Astrocyte of the spinal cord (primary cell): ENCODE measurements around the gene SIAH1.
"Not testable (repeated sequence)": the region's sequence is repeated elsewhere in the genome, so short reads cannot be mapped to it uniquely, and the experiment has no call there.

Source experiments
- DNase-seq: peaks from one replicate; pipeline ENCODE4 v3.0.0; 2011; ENCODE audit warnings: low read depth, low spot score
- H3K4me3 ChIP-seq: 2 replicates; pipeline ENCODE4 v1.5.1; 2011; ENCODE audit warnings: low read depth, mild to moderate bottlenecking, low read length, moderate library complexity
- in situ Hi-C: cut with HindIII; loops from 2 replicates; pipeline ENCODE4 v1.10.0; 2017; ENCODE audit warnings: low sequenced_read_pairs
- TF ChIP-seq, protein P1 (sequence below): IDR thresholded peaks from 2 replicates; pipeline ENCODE4 v1.5.1; 2012; ENCODE audit warnings: low read depth, mild to moderate bottlenecking, low read length, inconsistent platforms

The SIAH1 gene

DNA sequence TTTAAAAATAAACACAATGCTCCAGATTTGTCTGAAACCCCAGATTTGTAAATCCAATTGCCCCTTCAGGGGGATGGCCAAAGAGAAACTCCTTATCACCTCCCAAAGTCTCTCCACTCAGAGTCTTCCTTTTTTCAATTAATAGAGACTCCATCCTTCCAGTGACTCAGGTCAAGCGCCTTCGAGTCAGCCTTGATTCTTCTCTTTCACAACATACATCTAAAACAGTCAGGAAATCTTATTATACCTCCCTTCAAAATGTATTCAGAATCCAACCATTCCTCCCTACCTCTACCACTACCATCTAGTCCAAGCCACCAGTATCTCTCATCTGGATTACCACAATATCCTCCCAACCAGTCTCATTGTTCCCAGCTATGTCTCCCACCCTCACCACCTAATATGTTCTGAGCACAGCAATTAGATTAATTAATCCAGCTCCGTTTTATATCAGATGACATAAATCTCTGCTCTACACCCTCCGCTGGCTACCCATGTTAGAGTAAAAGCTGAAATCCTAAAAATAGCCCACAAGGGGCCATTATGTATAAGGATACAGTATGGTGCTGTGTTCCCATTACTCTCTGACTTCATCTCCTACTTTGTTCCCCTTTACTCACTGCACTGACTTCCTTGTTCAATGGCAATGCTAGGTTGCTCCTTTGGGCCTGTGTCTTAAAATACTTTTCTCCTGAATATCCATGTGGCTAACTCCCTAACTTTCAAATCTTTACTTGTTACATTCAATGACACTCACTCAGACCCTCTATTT lies 11.8 kb downstream of the SIAH1 start:
- in situ Hi-C loops: no loop called here
- no peak overlapping the region for H3K4me3 ChIP-seq
- no peak for DNase-seq
- TF ChIP-seq, protein P1, sequence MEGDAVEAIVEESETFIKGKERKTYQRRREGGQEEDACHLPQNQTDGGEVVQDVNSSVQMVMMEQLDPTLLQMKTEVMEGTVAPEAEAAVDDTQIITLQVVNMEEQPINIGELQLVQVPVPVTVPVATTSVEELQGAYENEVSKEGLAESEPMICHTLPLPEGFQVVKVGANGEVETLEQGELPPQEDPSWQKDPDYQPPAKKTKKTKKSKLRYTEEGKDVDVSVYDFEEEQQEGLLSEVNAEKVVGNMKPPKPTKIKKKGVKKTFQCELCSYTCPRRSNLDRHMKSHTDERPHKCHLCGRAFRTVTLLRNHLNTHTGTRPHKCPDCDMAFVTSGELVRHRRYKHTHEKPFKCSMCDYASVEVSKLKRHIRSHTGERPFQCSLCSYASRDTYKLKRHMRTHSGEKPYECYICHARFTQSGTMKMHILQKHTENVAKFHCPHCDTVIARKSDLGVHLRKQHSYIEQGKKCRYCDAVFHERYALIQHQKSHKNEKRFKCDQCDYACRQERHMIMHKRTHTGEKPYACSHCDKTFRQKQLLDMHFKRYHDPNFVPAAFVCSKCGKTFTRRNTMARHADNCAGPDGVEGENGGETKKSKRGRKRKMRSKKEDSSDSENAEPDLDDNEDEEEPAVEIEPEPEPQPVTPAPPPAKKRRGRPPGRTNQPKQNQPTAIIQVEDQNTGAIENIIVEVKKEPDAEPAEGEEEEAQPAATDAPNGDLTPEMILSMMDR: no peak

DNA sequence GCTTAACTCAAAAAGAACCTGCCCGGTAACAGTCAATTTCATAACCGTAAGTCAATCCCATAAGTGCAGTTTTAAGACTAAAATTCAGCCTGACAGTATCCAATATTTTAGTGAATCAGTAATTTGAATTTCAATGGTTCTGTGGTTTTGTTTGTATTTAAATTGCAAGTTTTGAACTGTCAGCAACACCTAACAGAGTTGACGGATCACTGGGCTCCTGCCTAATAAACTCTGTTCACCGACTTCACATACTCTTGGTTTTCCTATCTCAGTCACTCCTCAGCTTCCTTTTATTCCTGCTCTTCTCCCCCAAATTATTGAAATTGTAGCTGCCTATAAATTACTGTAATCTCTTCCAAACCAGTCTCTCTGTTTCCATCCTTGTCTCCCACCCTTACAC lies 12.5 kb downstream of the SIAH1 start:
- no peak for DNase-seq
- TF ChIP-seq, protein P1: no peak
- in situ Hi-C loops: no loop called here
- H3K4me3 ChIP-seq: no peak overlapping the region

DNA sequence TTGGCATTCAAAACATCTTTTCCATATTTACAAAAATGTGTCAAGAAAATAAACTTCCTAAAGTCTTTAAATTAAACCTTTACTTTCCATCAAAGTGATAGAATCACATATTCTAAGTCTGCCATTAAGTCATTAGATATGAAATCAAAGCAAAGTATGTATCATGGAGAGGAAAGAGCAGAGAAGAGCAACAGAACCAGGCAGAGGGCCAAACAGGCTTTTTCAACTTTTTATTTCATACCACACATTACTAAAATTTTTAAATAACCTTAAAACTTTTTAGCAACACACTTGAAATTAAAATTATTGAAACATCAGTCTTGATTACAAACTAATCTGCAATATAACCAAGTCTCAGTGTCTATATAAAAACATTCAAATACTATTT lies 13.8 kb downstream of the SIAH1 start:
- no peak for DNase-seq
- in situ Hi-C loops: no loop called here

DNA sequence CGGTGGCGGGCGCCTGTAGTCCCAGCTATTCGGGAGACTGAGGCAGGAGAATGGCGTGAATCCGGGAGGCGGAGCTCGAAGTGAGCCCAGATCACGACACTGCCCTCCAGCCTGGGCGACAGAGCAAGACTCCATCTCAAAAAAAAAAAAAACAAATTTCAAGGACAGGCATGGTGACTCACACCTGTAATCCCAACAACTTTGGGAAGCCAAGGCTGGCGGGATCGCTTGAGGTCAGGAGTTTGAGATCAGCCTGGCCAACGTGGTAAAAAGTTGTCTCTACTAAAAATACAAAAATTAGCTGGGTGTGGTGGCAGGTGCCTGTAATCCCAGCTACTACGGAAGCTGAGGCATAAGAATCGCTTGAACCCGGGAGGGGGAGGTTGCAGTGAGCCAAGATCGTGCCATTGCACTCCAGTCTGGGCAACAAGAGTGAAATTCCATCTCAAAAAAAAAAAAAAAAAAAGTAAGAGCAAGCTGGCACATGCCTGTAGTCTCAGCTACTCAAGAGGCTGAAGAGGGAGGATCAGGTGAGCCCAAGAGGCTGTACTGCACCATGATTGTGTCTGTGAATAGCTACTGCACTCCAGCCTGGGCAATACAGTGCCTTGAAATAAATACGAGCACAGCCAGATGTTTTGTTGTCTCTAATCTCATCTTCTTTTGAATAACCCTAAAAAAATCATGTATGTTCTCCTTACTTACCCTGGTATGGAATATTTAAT lies 14.4 kb downstream of the SIAH1 start:
- DNase-seq, H3K4me3 ChIP-seq, in situ Hi-C loops: not testable (repeated sequence)

More for the DNA sequence above, 13.8 kb downstream of the SIAH1 start:
- TF ChIP-seq, protein P1: no peak
- no peak overlapping the region for H3K4me3 ChIP-seq

DNA sequence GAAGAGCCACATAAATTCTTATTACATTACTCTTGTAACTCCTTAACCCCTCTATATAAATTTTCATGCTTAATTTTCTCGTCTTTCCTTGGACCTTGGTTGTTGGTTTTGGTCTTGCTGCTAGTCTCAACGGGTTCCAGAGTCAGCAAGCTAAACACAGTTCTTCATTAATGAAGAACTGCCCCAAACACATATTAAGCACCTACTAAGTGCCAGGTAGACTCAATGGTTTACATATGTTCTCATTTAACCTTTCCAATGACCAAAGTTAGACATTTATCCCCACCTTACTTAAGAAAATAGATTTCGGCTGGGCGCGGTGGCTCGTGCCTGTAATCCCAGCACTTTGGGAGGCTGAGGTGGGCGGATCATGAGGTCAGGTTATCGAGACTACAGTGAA lies 15.0 kb downstream of the SIAH1 start:
- no peak for DNase-seq
- in situ Hi-C loops: no loop called here
- TF ChIP-seq, protein P1: no peak
- no peak overlapping the region for H3K4me3 ChIP-seq

DNA sequence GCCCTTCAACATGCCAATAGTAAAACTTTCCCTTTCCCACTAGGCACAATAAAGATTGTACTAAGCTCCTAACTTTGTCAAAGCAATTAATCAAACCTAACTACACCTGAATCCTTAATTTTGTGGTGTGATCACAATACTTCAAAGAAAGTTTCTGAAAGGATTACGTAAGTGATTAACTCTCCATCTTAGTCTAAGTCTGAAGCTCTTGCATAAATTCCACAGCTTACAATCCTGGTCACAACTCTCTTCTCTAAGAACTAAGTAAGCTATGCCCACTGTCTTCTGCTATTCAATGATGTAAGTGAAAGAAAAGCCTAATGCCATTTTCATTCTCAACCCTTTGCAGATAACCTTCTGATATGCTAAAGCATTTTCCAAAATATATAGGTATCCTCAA lies 15.4 kb downstream of the SIAH1 start:
- in situ Hi-C loops: no loop called here
- TF ChIP-seq, protein P1: no peak

DNA sequence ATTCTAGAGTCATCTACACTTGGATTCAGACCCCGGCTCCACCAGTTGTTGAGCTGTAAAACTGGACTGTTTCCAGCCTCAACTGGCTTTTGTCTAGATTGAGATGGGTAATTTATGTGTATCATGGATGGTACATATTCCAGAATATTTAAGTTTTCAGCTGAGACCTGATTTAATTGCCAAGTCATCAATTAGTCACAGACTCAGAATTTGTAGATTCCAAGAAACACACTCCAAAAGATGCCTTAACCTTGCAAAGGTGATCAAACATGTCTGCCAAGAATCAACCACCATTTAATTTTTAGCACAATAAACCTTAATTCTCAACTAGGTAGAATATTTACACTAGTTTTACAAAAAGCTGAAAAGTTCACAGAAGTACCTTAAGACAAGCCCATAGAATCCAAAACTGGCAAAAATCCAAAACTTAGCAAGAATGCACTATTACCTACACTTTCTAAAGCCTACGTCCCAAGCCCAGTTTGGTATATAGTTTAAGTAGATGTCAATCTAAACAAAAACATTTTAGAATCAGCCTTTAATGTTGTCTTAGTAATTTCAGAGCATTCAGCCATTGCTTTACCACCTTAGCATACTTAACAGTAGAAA lies 17.7 kb downstream of the SIAH1 start:
- no peak overlapping the region for H3K4me3 ChIP-seq
- in situ Hi-C loops: no loop called here
- DNase-seq: no peak
- TF ChIP-seq, protein P1: no peak

More for the DNA sequence above, 15.4 kb downstream of the SIAH1 start:
- no peak overlapping the region for H3K4me3 ChIP-seq
- no peak for DNase-seq
